Epithelial cell of alveolus of lung (primary cell): Measurements from ENCODE around the gene CPED1. TPM values are rescaled to one million over a fixed set of nuclear protein-coding genes. Genes with fewer than 3 reads are reported as not detected.

Source experiments
- total RNA-seq: library from RNA; depleted of rRNA; stranded (reverse); fragments of >200 nt; gene quantifications from 2 replicates; pipeline ENCODE4 v1.2.1, GENCODE V29; 2015

The CPED1 gene
- total RNA-seq = 15.1 and 21.2 TPM in 2 replicates

DNA sequence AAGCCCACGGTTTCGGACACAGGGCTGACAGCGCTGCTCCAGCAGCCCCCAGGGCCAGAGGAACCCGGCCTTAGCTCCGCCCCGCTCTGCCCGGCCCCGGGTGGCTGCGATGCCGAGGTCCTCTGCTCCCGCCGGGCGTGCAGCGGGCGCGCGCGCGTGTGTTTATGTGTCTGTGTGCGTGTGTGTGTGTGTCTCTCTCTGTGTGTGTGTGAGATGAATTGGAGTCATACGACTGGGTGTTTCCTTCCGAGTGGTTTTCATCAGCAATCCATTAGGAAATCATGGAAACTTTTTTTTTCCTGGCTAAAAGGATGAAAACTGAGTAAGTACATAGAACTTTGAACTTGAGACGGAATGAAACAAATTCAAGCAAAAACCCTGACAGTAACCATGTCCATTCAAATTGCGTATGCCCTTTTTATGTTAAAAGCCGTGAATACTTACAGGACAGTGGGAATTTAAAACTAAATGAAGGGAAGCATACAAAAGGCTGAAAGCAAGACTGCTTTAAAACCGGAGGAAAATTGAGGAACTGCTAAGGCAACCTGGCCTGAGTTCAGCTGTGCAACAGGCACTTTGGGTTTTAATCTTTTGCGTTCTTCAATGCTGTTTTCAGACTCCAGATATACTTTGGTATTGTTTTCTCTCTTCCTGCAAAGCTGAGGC, at the start of gene CPED1:
CPED1 (plus strand) TSS at position 121 of the 666 bp plus-strand sequence. CDS start 911 bp downstream, outside the sequence.

GRCh38 chr7:120950539-120951308, 37.8 kb upstream of the CPED1 start, which contains the start of gene ING3:
ING3 (plus strand) TSS chr7:120950777; CDS start chr7:120950897, 120 bp downstream.

GRCh38 chr7:121328508-121329190, 340.1 kb downstream of the CPED1 start, which contains the start of gene WNT16:
WNT16 (plus strand) TSS chr7:121329000; CDS start chr7:121329293, 293 bp downstream.

Other genes starting within 250 kb of the CPED1 start
- gene TSPAN12, start 130.6 kb upstream of the CPED1 start, total RNA-seq = 2.2 and 27.5 TPM in 2 replicates
- gene ING3, start 37.9 kb upstream of the CPED1 start, total RNA-seq = 5.3 and 17.6 TPM in 2 replicates